Mesendoderm (in vitro differentiated cells): ENCODE data around the gene EPHB2.

Experiments
- DNase-seq: peaks from one replicate; pipeline ENCODE4 v3.0.0; 2013
- H2AK5ac ChIP-seq: 2 replicates; pipeline ENCODE4 v1.6.1; 2013; ENCODE audit warnings: low read length, inconsistent platforms
- H2BK120ac ChIP-seq: 2 replicates; pipeline ENCODE4 v1.6.1; 2013; ENCODE audit warnings: low read depth, mild to moderate bottlenecking, low read length, moderate library complexity, mixed read lengths
- H2BK15ac ChIP-seq: replicated peaks from 2 replicates; pipeline ENCODE4 v1.6.1; 2013; ENCODE audit warnings: low read depth, mild to moderate bottlenecking, moderate library complexity
- H2BK5ac ChIP-seq: 2 replicates; pipeline ENCODE4 v1.6.1; 2013; ENCODE audit warnings: low read length, inconsistent platforms
- H3K18ac ChIP-seq: 2 replicates; pipeline ENCODE4 v1.6.1; 2013; ENCODE audit warnings: mild to moderate bottlenecking, low read length, mixed read lengths
- H3K23ac ChIP-seq: one replicate; pipeline ENCODE4 v1.6.1; 2013; ENCODE audit warnings: low read length
- H3K27ac ChIP-seq: 2 replicates; pipeline ENCODE4 v1.5.1; 2013; ENCODE audit warnings: low read depth, mild to moderate bottlenecking, inconsistent platforms, low read length, moderate library complexity
- H3K27me3 ChIP-seq: 2 replicates; pipeline ENCODE4 v1.6.1; 2013; ENCODE audit warnings: low read length, control low read depth, mild to moderate bottlenecking, inconsistent platforms; ENCODE audit not compliant: insufficient read depth, poor library complexity
- H3K36me3 ChIP-seq: 2 replicates; pipeline ENCODE4 v1.6.1; 2013; ENCODE audit warnings: low read length, inconsistent platforms; ENCODE audit not compliant: control insufficient read depth, insufficient read depth
- H3K4ac ChIP-seq: one replicate; pipeline ENCODE4 v1.6.1; 2013; ENCODE audit warnings: low read depth, mild to moderate bottlenecking, low read length, moderate library complexity
- H3K4me1 ChIP-seq: 2 replicates; pipeline ENCODE4 v1.6.1; 2013; ENCODE audit warnings: low read depth, low read length, inconsistent platforms; ENCODE audit not compliant: control insufficient read depth
- H3K4me2 ChIP-seq: 2 replicates; pipeline ENCODE4 v1.6.1; 2013; ENCODE audit warnings: low read length
- H3K4me3 ChIP-seq: 2 replicates; pipeline ENCODE4 v1.5.1; 2013; ENCODE audit warnings: mild to moderate bottlenecking, low read length
- H3K56ac ChIP-seq: one replicate; pipeline ENCODE4 v1.6.1; 2013; ENCODE audit warnings: low read length
- H3K79me1 ChIP-seq: 2 replicates; pipeline ENCODE4 v1.6.1; 2013; ENCODE audit warnings: low read length, inconsistent platforms
- H3K79me2 ChIP-seq: 2 replicates; pipeline ENCODE4 v1.6.1; 2013; ENCODE audit warnings: mild to moderate bottlenecking, low read length; ENCODE audit not compliant: control insufficient read depth, insufficient read depth
- H3K9ac ChIP-seq: 2 replicates; pipeline ENCODE4 v1.6.1; 2013; ENCODE audit warnings: low read length, inconsistent platforms
- H4K5ac ChIP-seq: one replicate; pipeline ENCODE4 v1.6.1; 2013; ENCODE audit warnings: low read length
- H4K8ac ChIP-seq: one replicate; pipeline ENCODE4 v1.6.1; 2013; ENCODE audit warnings: low read depth, mild to moderate bottlenecking, control low read depth, low read length, moderate library complexity
- WGBS: extraction: QIAGEN DNeasy Blood & Tissue Kit; methylation state at CpG from one replicate; pipeline ENCODE4 v1.1.7; 2013; ENCODE audit warnings: low lambda C conversion rate, missing lambda C conversion rate; ENCODE audit not compliant: insufficient coverage; ENCODE audit errors: extremely low coverage; 5-methylcytosine and 5-hydroxymethylcytosine counted together

EPHB2 gene

DNA sequence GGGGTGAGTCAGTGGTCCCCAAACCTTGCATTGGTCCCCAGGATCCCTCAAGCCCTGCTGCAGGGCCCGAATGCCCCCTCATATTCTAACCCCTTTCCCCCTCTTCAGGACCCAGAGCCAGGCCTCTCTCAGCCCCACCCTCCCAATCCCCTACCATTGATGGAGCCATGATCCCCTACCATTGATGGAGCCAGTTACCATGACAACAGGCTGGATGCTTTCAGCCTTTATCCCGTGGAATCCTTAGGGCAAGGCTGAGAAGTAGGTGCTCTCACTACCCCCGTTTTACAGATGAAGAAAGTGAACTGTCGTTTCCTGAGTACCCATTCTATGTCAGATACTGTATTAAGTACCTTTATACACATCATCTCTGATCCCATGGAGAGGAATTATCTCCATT is 70.8 kb downstream of the EPHB2 start:
- Histone ChIP-seq H2AK5ac (no peak overlapping the region), H3K36me3 (no peaks in the 10 kb centered on the region), H3K27ac (no peak overlapping the region), H4K5ac (no peak overlapping the region), H3K4ac (no peak overlapping the region), H3K4me3 (no peak overlapping the region), H3K23ac (no peak overlapping the region), H3K79me1 (no peaks in the 10 kb centered on the region), H3K4me2 (no peak overlapping the region), H3K18ac (no peak overlapping the region), H2BK120ac (no peak overlapping the region), H4K8ac (no peak overlapping the region), H2BK5ac (no peak overlapping the region), H3K56ac (no peak overlapping the region), H2BK15ac (no peak overlapping the region), H3K4me1 (no peaks in the 10 kb centered on the region), H3K9ac (no peak overlapping the region), H3K27me3 (no peaks in the 10 kb centered on the region), H3K79me2 (no peaks in the 10 kb centered on the region)
- no peak for DNase-seq
- WGBS, result no CpG with 5 or more reads among the region's 4 CpGs

DNA sequence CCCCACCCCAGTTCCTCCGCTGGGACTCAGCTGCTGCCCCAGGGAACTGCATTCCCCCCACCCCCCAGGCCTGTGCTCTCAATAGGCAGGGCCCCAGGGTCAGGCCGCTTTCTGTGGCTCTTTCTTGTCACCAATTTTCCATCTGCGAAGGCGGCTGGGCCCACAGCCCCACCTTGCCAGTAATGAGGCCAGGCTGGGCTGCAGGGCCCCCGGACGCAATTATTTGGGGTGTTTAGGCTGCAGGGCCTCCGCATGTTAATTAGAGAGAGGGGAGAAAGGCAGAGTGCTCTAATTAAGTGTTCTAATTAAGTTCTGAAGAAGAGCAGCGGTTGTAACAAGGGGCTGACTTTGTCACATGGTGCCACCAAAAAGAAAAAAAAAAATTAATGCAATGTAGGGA is 71.8 kb downstream of the EPHB2 start:
- Histone ChIP-seq H3K79me1 (no peaks in the 10 kb centered on the region), H3K4me3 (no peak overlapping the region), H4K8ac (no peak overlapping the region), H2BK15ac (no peak overlapping the region), H3K27ac (no peak overlapping the region), H3K23ac (no peak overlapping the region), H3K27me3 (no peaks in the 10 kb centered on the region), H2AK5ac (no peak overlapping the region), H3K36me3 (no peaks in the 10 kb centered on the region), H3K79me2 (no peaks in the 10 kb centered on the region), H2BK5ac (no peak overlapping the region), H2BK120ac (no peak overlapping the region), H3K56ac (no peak overlapping the region), H3K4ac (no peak overlapping the region), H4K5ac (no peak overlapping the region), H3K9ac (no peak overlapping the region), H3K4me1 (no peaks in the 10 kb centered on the region), H3K4me2 (no peak overlapping the region), H3K18ac (no peak overlapping the region)
- no CpG with 5 or more reads among the region's 8 CpGs for WGBS
- DNase-seq, result no peak

GRCh38 chr1:22784317-22784716 is 73.7 kb downstream of the EPHB2 start:
- Histone ChIP-seq H3K56ac (no peak overlapping the region), H3K36me3 (no peaks in the 10 kb centered on the region), H3K9ac (no peak overlapping the region), H2BK5ac (no peak overlapping the region), H3K79me2 (no peaks in the 10 kb centered on the region), H2BK120ac (no peak overlapping the region), H4K5ac (no peak overlapping the region), H3K27ac (no peak overlapping the region), H3K27me3 (no peaks in the 10 kb centered on the region), H3K18ac (no peak overlapping the region), H3K4ac (no peak overlapping the region), H3K4me1 (no peaks in the 10 kb centered on the region), H3K4me3 (no peak overlapping the region), H2BK15ac (no peak overlapping the region), H3K79me1 (no peaks in the 10 kb centered on the region), H2AK5ac (no peak overlapping the region), H3K23ac (no peak overlapping the region), H3K4me2 (no peak overlapping the region), H4K8ac (no peak overlapping the region)
- no peak for DNase-seq
- no CpG with 5 or more reads among the region's 19 CpGs for WGBS

- Histone ChIP-seq H3K9ac (no peak overlapping the region), H2AK5ac (no peak overlapping the region), H3K79me2 (no peaks in the 10 kb centered on the region), H3K4ac (no peak overlapping the region), H3K56ac (no peak overlapping the region), H3K4me3 (no peak overlapping the region), H2BK15ac (no peak overlapping the region), H4K5ac (no peak overlapping the region), H3K18ac (no peak overlapping the region), H3K27me3 (no peaks in the 10 kb centered on the region), H3K36me3 (no peaks in the 10 kb centered on the region), H4K8ac (no peak overlapping the region), H3K4me2 (no peak overlapping the region), H3K4me1 (no peaks in the 10 kb centered on the region), H2BK5ac (no peak overlapping the region), H3K79me1 (no peaks in the 10 kb centered on the region), H3K23ac (no peak overlapping the region), H3K27ac (no peak overlapping the region), H2BK120ac (no peak overlapping the region)
- WGBS, result no CpG with 5 or more reads among the region's 27 CpGs
- no peak for DNase-seq
These were observed 74.1 kb downstream of the EPHB2 start for GRCh38 chr1:22784737-22785136.

DNA sequence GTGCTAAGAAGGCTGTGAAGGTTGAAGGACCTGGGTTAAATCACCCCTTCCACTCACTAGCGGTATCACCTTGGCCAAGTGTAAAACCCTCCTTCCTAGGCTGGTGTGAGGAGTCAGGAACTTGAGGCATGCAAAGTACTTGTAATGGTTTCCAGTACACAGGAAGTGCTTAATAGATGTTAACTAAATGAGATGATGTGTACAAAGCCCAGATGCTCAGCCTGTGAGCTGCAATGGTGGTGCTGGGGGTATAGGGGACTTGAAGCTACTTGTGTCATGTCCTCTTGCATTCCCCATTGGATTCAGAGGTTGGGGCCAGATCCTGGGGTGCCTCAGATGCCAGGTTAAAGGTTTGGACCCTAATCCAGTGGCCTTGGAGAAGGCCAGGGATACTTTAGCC is 75.5 kb downstream of the EPHB2 start:
- Histone ChIP-seq H4K5ac (no peak overlapping the region), H3K18ac (no peak overlapping the region), H2BK15ac (no peak overlapping the region), H3K27ac (no peak overlapping the region), H3K36me3 (no peaks in the 10 kb centered on the region), H3K4me2 (no peak overlapping the region), H2BK5ac (no peak overlapping the region), H3K79me1 (no peaks in the 10 kb centered on the region), H2BK120ac (no peak overlapping the region), H3K4ac (no peak overlapping the region), H3K56ac (no peak overlapping the region), H3K79me2 (no peaks in the 10 kb centered on the region), H3K9ac (no peak overlapping the region), H3K27me3 (no peaks in the 10 kb centered on the region), H3K4me3 (no peak overlapping the region), H3K4me1 (peaks cover 5% of the 10 kb centered on the region), H4K8ac (no peak overlapping the region), H3K23ac (no peak overlapping the region), H2AK5ac (no peak overlapping the region)
- no CpG with 5 or more reads among the region's 1 CpG for WGBS
- DNase-seq, result no peak

DNA sequence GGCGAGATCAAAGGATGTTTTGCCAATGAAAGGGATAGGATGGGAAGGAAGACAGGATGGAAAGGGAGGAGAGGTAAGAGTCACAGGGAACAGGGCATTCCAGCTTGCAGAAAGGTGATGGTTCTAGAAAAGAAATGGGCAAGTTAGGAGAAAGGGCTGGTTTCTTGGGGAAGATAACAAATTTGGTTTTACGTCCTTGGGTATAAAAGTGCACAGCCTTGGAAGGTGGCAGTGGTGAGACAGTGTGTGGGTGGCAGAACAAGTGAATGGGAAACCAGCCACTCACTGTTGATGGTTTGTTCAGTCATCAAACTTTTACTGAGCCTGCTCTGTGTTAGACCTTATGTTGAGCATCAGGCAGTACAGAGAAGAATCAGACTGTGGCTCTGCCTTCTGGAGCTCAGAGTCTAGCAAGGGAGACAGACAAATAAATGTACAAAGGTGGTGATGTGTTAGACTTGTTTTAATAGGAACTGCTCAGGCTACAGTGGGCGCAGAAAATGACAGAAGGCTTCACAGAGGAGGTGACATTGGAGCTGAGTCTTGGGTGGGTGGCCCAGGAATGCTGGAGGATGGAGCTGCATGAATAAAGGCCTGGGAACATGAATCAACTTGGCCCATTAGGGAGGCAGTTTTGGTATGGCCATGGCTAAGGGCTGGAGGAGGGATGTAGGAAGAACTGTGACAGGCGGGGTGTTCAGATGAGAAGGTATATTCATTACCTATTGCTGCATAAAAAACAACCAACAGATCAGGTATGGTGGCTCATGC is 76.3 kb downstream of the EPHB2 start:
- H4K5ac ChIP-seq, result no peak overlapping the region
- no peak for DNase-seq
- no peaks in the 10 kb centered on the region for H3K36me3 ChIP-seq
- no peak overlapping the region for H3K18ac ChIP-seq
- H3K79me2 ChIP-seq, result no peaks in the 10 kb centered on the region
- H2BK5ac ChIP-seq, result no peak overlapping the region
- no peak overlapping the region for H3K23ac ChIP-seq
- H3K4ac ChIP-seq, result no peak overlapping the region
- no peaks in the 10 kb centered on the region for H3K79me1 ChIP-seq
- no peaks in the 10 kb centered on the region for H3K27me3 ChIP-seq
- peaks cover 5% of the 10 kb centered on the region for H3K4me1 ChIP-seq
- WGBS, result no CpG with 5 or more reads among the region's 4 CpGs
- no peak overlapping the region for H3K4me3 ChIP-seq
- no peak overlapping the region for H3K9ac ChIP-seq
- H2AK5ac ChIP-seq, result no peak overlapping the region
- no peak overlapping the region for H4K8ac ChIP-seq
- no peak overlapping the region for H2BK120ac ChIP-seq
- H3K27ac ChIP-seq, result no peak overlapping the region
- H3K56ac ChIP-seq, result no peak overlapping the region
- no peak overlapping the region for H2BK15ac ChIP-seq
- H3K4me2 ChIP-seq, result no peak overlapping the region
